Measurements from ENCODE around the gene NLRC3. TPM values are rescaled to one million over a fixed set of nuclear protein-coding genes. Genes with fewer than 3 reads are reported as not detected.
"Not testable (repeated sequence)": the region's sequence is repeated elsewhere in the genome, so short reads cannot be mapped to it uniquely, and the experiment has no call there.

Gene NLRC3
- total RNA-seq, 1 experiment from 2014 or later: 0.09 TPM

DNA sequence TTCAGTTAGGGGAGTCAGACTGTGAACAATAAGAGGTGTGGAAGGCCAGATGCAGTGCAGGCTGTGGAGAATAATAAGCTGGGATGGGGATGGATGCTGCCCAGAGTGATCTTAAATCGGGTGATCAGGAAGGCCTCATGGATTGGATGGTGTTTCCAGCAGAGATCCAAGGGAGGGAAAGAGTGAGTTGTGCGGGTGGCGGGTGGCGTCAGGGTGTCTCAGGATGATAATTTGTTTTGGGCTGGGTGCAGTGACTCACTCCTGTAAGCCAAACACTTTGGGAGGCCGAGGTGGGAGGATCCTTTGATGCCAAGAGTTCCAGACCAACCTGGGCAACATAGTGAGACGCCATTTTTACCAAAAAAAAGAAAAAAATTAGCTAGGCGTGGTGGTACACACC, 68.5 kb downstream of the NLRC3 start:
- ChIA-PET POLR2A (ENCODE audit: low non-redundant PET) (interaction anchor here (0.6 kb wide), 1 partner anchor 885 kb away, joined by 5 read pairs; no protein-coding TSS in a partner anchor), CTCF (no interaction called here)
- Histone ChIP-seq H3K9me3 (ENCODE audit: low read depth, low read length, poor library complexity, severe bottlenecking) (no peaks in the 10 kb centered on the region), H3K4me1 (ENCODE audit: insufficient read depth, low read length, poor library complexity, severe bottlenecking) (no peaks in the 10 kb centered on the region), H3K36me3 (ENCODE audit: insufficient read depth, low read length, poor library complexity, severe bottlenecking) (peaks cover 31% of the 10 kb centered on the region), H3K27me3 (replicated peaks; ENCODE audit: insufficient read depth, low read depth, low read length, poor library complexity) (no peaks in the 10 kb centered on the region), H3K4me3 (ENCODE audit: low read depth, low read length, poor library complexity, severe bottlenecking) (no peak overlapping the region), H3K27ac (ENCODE audit: low read depth, low read length, poor library complexity, severe bottlenecking) (no peak overlapping the region)
- no TSS peak for BruUV-seq (replicated peaks)
- intact Hi-C loops (cut with micrococcal nuclease; ENCODE audit: unreplicated experiment): loop anchor here (10.0 kb wide), 1 partner anchor 244 kb away; no protein-coding TSS in a partner anchor
- TF ChIP-seq CTCF (conservative IDR thresholded peaks at IDR 0.05; ENCODE audit: low read depth, low read length) (no peak), EZH2 (IDR thresholded peaks at IDR 0.05; ENCODE audit: borderline replicate concordance, low read depth, low read length, poor library complexity, severe bottlenecking) (no peak)
- DNase-seq (ENCODE audit: low spot score): no peak

GRCh38 chr16:3503523-3503922, 73.7 kb downstream of the NLRC3 start:
- no peak overlapping the region for H3K27ac ChIP-seq (ENCODE audit: low read depth, low read length, poor library complexity, severe bottlenecking)
- no peaks in the 10 kb centered on the region for H3K27me3 ChIP-seq (replicated peaks; ENCODE audit: insufficient read depth, low read depth, low read length, poor library complexity)
- no peak for DNase-seq (ENCODE audit: low spot score)
- BruUV-seq (replicated peaks): no TSS peak
- H3K9me3 ChIP-seq (ENCODE audit: low read depth, low read length, poor library complexity, severe bottlenecking): no peaks in the 10 kb centered on the region
- H3K36me3 ChIP-seq (ENCODE audit: insufficient read depth, low read length, poor library complexity, severe bottlenecking): peaks cover 14% of the 10 kb centered on the region
- intact Hi-C loops (cut with micrococcal nuclease; ENCODE audit: unreplicated experiment): loop anchor here (10.0 kb wide), 1 partner anchor 239 kb away; no protein-coding TSS in a partner anchor
- ChIA-PET POLR2A (ENCODE audit: low non-redundant PET) (no interaction called here), CTCF (interaction anchor here (0.6 kb wide), 1 partner anchor 20 kb away, joined by 5 read pairs; no protein-coding TSS in a partner anchor)
- peaks cover 9% of the 10 kb centered on the region for H3K4me1 ChIP-seq (ENCODE audit: insufficient read depth, low read length, poor library complexity, severe bottlenecking)
- TF ChIP-seq CTCF (conservative IDR thresholded peaks at IDR 0.05; ENCODE audit: low read depth, low read length): no peak
- TF ChIP-seq EZH2 (IDR thresholded peaks at IDR 0.05; ENCODE audit: borderline replicate concordance, low read depth, low read length, poor library complexity, severe bottlenecking): no peak
- H3K4me3 ChIP-seq (ENCODE audit: low read depth, low read length, poor library complexity, severe bottlenecking): no peak overlapping the region

- Histone ChIP-seq H3K27ac (ENCODE audit: low read depth, low read length, poor library complexity, severe bottlenecking) (no peak overlapping the region), H3K4me3 (ENCODE audit: low read depth, low read length, poor library complexity, severe bottlenecking) (peak overlapping the region; percentile 96), H3K36me3 (ENCODE audit: insufficient read depth, low read length, poor library complexity, severe bottlenecking) (peaks cover 7% of the 10 kb centered on the region), H3K4me1 (ENCODE audit: insufficient read depth, low read length, poor library complexity, severe bottlenecking) (peaks cover 9% of the 10 kb centered on the region), H3K27me3 (replicated peaks; ENCODE audit: insufficient read depth, low read depth, low read length, poor library complexity) (no peaks in the 10 kb centered on the region), H3K9me3 (ENCODE audit: low read depth, low read length, poor library complexity, severe bottlenecking) (no peaks in the 10 kb centered on the region)
- DNase-seq (ENCODE audit: low spot score): no peak
- intact Hi-C loops (cut with micrococcal nuclease; ENCODE audit: unreplicated experiment): loop anchor here (2.0 to 10.0 kb wide), 2 partner anchors 237 to 313 kb away; partner anchors contain the start of gene OR1F1
- CTCF ChIA-PET: no interaction called here
- TF ChIP-seq EZH2 (IDR thresholded peaks at IDR 0.05; ENCODE audit: borderline replicate concordance, low read depth, low read length, poor library complexity, severe bottlenecking) (no peak), CTCF (conservative IDR thresholded peaks at IDR 0.05; ENCODE audit: low read depth, low read length) (no peak)
- no TSS peak for BruUV-seq (replicated peaks)
- POLR2A ChIA-PET (ENCODE audit: low non-redundant PET): interaction anchor here (0.7 kb wide), 1 partner anchor 235 kb away, joined by 3 read pairs; no protein-coding TSS in a partner anchor
Observed at GRCh38 chr16:3501783-3502400, 75.3 kb downstream of the NLRC3 start.

- Histone ChIP-seq H3K4me3 (ENCODE audit: low read depth, low read length, poor library complexity, severe bottlenecking) (peak overlapping the region; percentile 96), H3K27ac (ENCODE audit: low read depth, low read length, poor library complexity, severe bottlenecking) (peak overlapping the region; percentile 60)
- CTCF ChIA-PET; H3K9me3 ChIP-seq (ENCODE audit: low read depth, low read length, poor library complexity, severe bottlenecking); DNase-seq (ENCODE audit: low spot score); H3K4me1 ChIP-seq (ENCODE audit: insufficient read depth, low read length, poor library complexity, severe bottlenecking); H3K36me3 ChIP-seq (ENCODE audit: insufficient read depth, low read length, poor library complexity, severe bottlenecking); H3K27me3 ChIP-seq (replicated peaks; ENCODE audit: insufficient read depth, low read depth, low read length, poor library complexity); BruUV-seq (replicated peaks): not testable (repeated sequence)
- POLR2A ChIA-PET (ENCODE audit: low non-redundant PET): interaction anchor here (0.7 kb wide), 1 partner anchor 234 kb away, joined by 3 read pairs; no protein-coding TSS in a partner anchor
- intact Hi-C loops (cut with micrococcal nuclease; ENCODE audit: unreplicated experiment): loop anchor here (2.0 to 10.0 kb wide), 2 partner anchors 237 to 313 kb away; partner anchors contain the start of gene OR1F1
Observed at GRCh38 chr16:3501412-3501761, 75.8 kb downstream of the NLRC3 start.
